ENCODE measurements around the gene RHOF.

DNA sequence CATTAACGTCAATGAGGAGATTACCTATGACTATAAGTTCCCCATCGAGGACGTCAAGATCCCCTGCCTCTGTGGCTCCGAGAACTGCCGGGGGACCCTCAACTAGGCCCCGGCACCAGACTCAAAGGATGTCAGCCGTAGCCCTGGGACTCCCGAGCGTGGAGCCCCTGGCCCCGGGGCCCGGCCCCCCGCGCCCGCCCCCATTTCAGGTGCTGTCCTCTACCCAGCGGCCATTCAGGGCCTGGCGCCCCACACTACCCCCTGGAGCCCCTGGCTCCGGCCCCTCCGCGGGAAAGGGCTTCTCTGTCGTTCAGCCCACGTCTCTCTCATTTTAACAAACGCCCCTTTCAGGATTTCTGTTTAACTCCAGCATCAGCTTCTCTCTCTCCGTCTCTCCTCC lies 36.6 kb upstream of the RHOF start:
- no peak for TF ChIP-seq POLR2A (IDR thresholded peaks at IDR 0.05)
- TF ChIP-seq, protein P1, sequence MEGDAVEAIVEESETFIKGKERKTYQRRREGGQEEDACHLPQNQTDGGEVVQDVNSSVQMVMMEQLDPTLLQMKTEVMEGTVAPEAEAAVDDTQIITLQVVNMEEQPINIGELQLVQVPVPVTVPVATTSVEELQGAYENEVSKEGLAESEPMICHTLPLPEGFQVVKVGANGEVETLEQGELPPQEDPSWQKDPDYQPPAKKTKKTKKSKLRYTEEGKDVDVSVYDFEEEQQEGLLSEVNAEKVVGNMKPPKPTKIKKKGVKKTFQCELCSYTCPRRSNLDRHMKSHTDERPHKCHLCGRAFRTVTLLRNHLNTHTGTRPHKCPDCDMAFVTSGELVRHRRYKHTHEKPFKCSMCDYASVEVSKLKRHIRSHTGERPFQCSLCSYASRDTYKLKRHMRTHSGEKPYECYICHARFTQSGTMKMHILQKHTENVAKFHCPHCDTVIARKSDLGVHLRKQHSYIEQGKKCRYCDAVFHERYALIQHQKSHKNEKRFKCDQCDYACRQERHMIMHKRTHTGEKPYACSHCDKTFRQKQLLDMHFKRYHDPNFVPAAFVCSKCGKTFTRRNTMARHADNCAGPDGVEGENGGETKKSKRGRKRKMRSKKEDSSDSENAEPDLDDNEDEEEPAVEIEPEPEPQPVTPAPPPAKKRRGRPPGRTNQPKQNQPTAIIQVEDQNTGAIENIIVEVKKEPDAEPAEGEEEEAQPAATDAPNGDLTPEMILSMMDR (IDR thresholded peaks at IDR 0.05): no peak

Data from body of pancreas (tissue), 4 donors.